MM.1S (cell line): ENCODE measurements around the gene SZT2.

ENCODE experiments used
- CTCF ChIP-seq: fragments of 300-600 bp; sonication (generic); IDR thresholded peaks from 2 replicates; pipeline ENCODE4 v1.5.1; 2016; ENCODE audit warnings: antibody characterized with exemption, low read length, mixed read lengths
- EZH2 ChIP-seq: fragments of 300-600 bp; sonication (generic); optimal IDR thresholded peaks from 2 replicates; pipeline ENCODE3; 2017; ENCODE audit warnings: low read depth, mild to moderate bottlenecking, antibody characterized with exemption, low read length, mixed read lengths
- EZH2phosphoT487 ChIP-seq: fragments of 300-600 bp; sonication (generic); IDR thresholded peaks from 2 replicates; pipeline ENCODE4 v1.6.1; 2018; ENCODE audit warnings: antibody characterized with exemption, low read length

- TF ChIP-seq CTCF = no peak
- TF ChIP-seq EZH2phosphoT487 = no peak
- no peak for TF ChIP-seq EZH2
Measured at GRCh38 chr1:43443197-43443946, 53.7 kb downstream of the SZT2 start.
